Measurements from ENCODE around the gene ABCA13. TPM values are rescaled to one million over a fixed set of nuclear protein-coding genes. Genes with fewer than 3 reads are reported as not detected.

Gene ABCA13
- polyA plus RNA-seq, 3 donors = 0.19 to 0.38 TPM; not detected in 1

- 46 to 54% (median 53%) methylated on average over 6 of the region's 6 CpGs for WGBS, 3 donors
- H3K27ac ChIP-seq (ENCODE audit: low read depth, low read length) = no peak overlapping the region
Observed at GRCh38 chr7:48390388-48391327, 219.4 kb downstream of the ABCA13 start.

DNA sequence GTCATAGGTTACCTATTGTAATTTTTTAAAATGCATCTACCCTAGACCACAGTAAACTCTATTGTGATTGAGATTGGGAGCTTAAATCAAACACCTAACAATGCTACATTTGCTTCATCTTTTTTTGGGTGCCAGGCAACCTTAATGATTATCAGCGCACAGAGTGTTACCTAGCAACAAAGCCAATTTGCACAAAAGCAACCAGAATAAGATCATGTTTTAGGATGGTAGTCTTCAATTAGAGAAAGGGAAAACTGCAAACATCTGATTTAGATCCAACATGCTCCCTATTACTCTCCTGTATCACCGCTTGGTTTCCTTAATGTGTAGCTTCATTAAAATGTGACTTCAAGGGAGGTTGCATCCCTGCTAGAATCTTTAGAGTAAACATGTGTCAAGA is 226.9 kb downstream of the ABCA13 start:
- WGBS, 3 donors = 75 to 95% (median 91%) methylated on average over 2 of the region's 2 CpGs
- H3K27ac ChIP-seq (ENCODE audit: low read depth, low read length) = no peak overlapping the region

- 50 to 81% (median 78%) methylated on average over 1 of the region's 1 CpG for WGBS, 3 donors
Observed at GRCh38 chr7:48402721-48403120, 231.5 kb downstream of the ABCA13 start.

GRCh38 chr7:48408731-48409130 is 237.5 kb downstream of the ABCA13 start:
- H3K27ac ChIP-seq (ENCODE audit: low read depth, low read length) = no peak overlapping the region
- WGBS, 3 donors = 73 to 85% (median 85%) methylated on average over 4 of the region's 4 CpGs

More at GRCh38 chr7:48402721-48403120, 231.5 kb downstream of the ABCA13 start:
- no peak overlapping the region for H3K27ac ChIP-seq (ENCODE audit: low read depth, low read length)

- H3K27ac ChIP-seq (ENCODE audit: low read depth, low read length) = no peak overlapping the region
- WGBS, 3 donors = 66 to 74% (median 69%) methylated on average over 5 of the region's 5 CpGs
Observed at GRCh38 chr7:48411619-48412018, 240.4 kb downstream of the ABCA13 start.

- WGBS, 3 donors = 75 to 88% (median 85%) methylated on average over 10 of the region's 10 CpGs
- no peak overlapping the region for H3K27ac ChIP-seq (ENCODE audit: low read depth, low read length)
Observed at GRCh38 chr7:48414011-48414732, 242.9 kb downstream of the ABCA13 start.

DNA sequence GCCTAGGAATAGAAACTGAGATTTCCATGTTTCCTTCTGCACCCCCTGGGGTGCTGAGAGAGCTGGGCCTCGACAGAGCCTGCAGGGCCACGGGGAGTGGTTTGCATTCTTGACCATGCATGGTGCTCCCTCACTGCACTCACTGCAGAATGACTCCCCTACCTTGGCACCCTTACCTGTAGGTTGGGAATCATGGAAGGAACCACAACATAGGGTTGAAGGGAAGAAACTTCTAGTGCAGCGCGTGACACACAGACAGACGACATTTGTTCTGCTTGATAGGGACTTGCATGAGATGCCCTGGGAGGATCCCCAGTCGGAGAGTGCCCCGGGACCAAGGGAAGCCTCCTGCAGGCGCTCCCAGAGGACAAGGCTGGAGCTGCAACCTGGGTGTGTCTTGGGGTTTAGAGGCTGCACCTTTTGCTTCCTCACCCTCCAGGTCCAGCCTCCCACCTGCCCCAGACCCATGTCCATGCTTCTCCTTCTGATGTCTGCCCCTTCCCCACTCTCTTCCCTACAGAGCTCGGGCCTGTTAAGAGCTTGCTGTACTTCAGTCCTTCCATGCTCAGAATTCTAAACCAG is 245.2 kb downstream of the ABCA13 start:
- H3K27ac ChIP-seq (ENCODE audit: low read depth, low read length) = no peak overlapping the region
- 77 to 92% (median 88%) methylated on average over 9 of the region's 9 CpGs for WGBS, 3 donors

DNA sequence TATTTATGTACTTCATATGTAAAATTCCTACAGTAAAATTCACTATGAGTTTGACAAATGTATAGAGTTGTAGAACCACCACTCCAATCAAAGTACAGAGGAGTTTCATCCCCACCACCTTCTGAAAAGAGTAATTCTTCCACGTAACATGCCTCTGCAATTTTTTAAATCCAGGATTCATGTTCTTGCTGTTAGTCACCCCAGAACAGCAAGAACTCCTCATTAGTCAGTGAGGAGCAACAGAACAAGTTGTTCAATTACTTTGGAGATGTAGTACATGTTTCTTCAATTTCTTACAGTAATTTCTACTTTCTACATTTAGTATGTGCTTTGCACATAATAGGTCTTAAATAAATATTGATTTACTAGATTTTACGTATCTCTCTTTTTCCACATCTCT is 248.1 kb downstream of the ABCA13 start:
- no peak overlapping the region for H3K27ac ChIP-seq (ENCODE audit: low read depth, low read length)
- WGBS, 3 donors = 39 to 91% (median 89%) methylated on average over 2 of the region's 2 CpGs

DNA sequence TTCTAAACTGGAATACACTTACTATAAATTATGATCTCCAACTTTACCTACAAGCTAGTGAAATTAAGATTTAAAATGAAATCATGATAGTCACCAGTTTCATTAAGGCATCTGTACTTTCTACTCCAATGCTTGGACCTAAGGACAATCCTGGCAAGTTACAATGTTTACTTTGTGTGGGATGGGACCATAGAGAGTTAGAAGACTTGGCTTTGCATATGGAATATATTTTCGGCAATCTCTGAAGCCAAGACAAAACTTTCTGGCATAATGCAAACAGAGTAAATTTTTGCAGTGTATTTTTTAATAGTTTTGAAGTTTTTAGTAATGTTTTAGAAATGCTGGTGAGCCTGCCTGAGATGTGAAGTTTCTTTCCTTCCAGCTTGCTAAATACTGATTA is 248.9 kb downstream of the ABCA13 start:
- 58 to 69% (median 65%) methylated on average over 1 of the region's 1 CpG for WGBS, 3 donors
- H3K27ac ChIP-seq (ENCODE audit: low read depth, low read length) = no peak overlapping the region

DNA sequence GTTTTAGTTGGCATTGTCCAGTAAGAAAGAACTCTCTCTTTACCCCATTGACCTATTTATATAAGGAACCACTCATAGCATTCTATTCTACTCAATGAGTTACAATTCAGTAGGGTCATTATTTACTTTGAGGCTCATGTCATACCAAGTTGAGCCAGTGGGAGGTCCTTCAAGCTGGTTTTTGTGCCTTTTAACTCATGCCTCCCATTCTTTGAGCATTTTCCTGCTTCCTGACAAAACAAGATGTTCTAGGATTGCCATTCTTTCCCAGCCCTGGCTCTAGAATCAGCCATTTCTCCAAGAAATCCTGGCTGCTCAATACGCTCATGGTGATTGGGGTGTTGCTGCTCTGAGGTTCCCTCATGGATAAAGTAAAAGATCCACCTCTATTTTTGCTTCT is 250.1 kb downstream of the ABCA13 start:
- 88 to 92% (median 91%) methylated on average over 1 of the region's 1 CpG for WGBS, 3 donors
- no peak overlapping the region for H3K27ac ChIP-seq (ENCODE audit: low read depth, low read length)

DNA sequence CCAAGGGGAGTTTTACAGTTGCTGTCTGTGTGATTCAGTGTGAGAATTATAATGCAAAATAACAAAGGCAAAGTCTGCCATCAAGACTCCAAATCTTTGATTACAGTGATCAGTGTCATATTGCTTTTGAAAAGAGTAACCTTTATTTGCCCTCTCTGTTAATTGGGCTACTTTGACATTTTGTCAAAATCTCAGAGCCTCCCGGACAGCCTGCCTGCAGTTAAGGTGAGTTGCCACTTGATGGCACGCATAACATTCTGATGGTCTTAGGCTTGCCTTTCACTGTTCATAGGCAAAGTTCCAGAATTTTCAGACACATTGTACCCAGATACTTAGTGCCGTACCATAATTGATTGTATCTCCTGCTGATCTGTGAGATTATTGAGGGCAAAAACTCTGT is 253.5 kb downstream of the ABCA13 start:
- H3K27ac ChIP-seq (ENCODE audit: low read depth, low read length) = no peak overlapping the region

DNA sequence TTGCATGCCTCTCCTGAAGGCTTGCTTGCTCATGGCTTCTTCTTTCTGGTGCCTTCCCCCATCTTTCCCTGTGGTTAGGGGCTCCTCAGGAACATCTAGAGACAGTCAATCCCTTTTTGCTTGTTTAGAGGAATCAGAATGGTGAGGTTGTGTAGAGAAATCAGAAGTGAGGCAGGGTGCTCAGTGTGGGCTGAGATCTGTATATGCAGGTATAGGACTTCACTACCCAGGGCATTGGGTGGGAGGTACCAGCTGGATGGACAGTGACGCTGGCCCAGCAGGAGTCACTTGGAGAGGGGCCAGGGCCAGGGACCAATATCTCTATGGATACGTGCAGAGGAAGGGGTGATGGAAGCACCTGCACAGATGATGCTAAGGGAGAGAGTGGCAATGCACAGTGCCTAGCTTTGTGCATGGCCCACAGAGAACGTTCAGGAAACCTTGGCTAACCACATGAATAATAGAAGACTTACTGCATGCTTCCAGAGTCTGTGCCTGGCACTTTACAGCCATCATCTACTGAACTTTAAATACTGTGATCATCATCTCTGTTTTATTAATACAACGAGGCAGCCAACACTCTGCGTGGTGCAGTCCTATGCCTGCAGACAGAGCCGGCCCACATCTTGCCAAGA is 255.2 kb downstream of the ABCA13 start:
- 71 to 87% (median 80%) methylated on average over 6 of the region's 6 CpGs for WGBS, 3 donors
- no peak overlapping the region for H3K27ac ChIP-seq (ENCODE audit: low read depth, low read length)

More for the DNA sequence above, 253.5 kb downstream of the ABCA13 start:
- 37 to 84% (median 44%) methylated on average over 3 of the region's 3 CpGs for WGBS, 3 donors

DNA sequence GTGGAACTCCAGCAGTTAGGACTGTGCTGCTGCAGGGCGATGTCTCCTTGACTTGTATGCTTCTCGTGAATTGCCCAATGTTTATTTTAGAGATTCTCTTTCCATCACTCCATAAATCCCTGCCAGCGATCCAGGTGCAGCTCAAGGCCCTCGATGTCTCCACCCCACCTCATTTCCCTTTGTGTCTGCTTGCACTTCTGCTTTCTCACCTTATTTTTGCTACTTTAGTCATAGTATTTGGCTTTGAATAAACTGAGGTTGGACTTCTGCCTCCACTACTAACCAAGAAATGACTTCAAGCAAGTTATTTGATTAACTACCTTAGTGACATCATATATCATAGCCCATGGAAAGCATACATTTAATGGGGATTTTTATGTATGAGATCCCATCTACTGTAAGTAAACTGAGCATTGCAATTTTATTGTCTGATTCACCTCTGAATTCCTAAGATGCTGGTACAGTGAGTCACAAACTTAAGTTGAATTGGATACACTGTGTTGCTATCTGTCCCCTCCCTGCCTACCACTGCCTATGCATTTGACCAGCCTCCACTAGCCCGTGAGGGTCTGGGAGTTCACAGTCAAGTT is 255.8 kb downstream of the ABCA13 start:
- no peak overlapping the region for H3K27ac ChIP-seq (ENCODE audit: low read depth, low read length)
- 66 to 77% (median 67%) methylated on average over 5 of the region's 5 CpGs for WGBS, 3 donors

DNA sequence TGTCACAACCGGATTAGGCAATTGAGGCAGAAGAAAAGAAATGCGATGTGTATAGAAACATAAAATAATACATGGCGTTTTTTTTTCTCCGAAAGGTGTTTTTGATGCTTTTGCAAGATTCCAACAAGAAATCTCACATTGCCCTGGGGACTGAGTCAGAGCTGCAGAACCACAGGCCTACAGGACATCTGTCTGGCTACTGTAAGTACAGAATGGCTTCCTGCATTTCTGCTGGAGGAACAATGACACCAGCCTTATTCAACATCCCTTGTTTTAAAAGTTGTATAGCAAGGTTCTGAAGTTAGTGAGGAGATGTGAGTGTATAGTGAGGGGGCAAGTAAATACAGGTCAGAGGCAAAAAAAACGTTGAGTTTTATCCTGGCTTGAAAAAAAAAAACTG is 256.4 kb downstream of the ABCA13 start:
- 72 to 85% (median 80%) methylated on average over 5 of the region's 5 CpGs for WGBS, 3 donors
- H3K27ac ChIP-seq (ENCODE audit: low read depth, low read length) = no peak overlapping the region

DNA sequence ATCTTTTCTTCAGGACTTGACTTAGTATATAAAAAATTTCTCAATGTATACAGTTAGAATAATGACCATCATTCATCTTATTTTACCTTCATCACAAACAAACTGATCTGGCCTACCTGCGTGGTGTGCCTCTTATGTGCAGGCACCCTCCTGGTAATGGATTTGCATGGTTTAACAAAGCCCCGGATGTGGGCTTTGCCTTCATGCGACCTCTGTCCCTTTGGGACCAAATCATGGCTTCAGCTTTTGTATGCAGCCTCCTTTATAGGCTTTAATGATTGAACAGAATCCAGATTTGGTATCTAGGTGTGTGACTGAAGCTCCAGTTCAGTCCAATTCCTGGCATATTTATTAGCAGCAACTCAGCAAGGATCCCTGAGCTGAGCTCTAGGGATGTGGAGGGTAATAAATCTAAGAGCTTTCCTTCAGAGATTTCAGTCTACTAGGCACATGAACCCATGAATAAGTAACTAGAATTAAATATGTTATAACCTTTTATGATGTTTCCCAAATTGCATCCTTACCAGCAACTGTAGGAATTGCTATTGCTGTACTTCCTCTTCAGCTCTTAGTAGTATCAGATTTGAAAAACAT is 256.9 kb downstream of the ABCA13 start:
- WGBS, 3 donors = 56 to 74% (median 65%) methylated on average over 3 of the region's 3 CpGs
- no peak overlapping the region for H3K27ac ChIP-seq (ENCODE audit: low read depth, low read length)

GRCh38 chr7:48429117-48429516 is 257.9 kb downstream of the ABCA13 start:
- H3K27ac ChIP-seq (ENCODE audit: low read depth, low read length) = no peak overlapping the region

DNA sequence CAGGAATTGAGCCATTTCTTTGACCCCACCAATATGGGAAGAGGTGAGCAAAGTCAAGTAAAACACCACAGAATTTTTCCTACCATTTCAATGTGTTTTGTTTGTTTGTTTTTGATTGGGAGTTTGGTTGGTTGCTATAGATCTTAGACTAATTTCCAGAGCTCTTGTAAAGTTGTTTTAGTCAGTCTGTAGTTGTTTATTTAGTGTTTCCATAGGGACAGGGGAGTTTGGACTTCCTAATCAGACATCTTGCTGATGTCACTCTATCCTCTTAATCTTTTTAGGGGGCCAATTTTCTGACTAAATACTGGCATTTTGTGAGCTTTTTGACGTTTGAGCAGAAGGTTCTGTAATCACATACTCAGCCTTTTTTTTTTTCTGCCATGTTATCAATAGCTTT is 266.9 kb downstream of the ABCA13 start:
- WGBS, 3 donors = 0 to 37% (median 18%) methylated on average over 1 of the region's 1 CpG

DNA sequence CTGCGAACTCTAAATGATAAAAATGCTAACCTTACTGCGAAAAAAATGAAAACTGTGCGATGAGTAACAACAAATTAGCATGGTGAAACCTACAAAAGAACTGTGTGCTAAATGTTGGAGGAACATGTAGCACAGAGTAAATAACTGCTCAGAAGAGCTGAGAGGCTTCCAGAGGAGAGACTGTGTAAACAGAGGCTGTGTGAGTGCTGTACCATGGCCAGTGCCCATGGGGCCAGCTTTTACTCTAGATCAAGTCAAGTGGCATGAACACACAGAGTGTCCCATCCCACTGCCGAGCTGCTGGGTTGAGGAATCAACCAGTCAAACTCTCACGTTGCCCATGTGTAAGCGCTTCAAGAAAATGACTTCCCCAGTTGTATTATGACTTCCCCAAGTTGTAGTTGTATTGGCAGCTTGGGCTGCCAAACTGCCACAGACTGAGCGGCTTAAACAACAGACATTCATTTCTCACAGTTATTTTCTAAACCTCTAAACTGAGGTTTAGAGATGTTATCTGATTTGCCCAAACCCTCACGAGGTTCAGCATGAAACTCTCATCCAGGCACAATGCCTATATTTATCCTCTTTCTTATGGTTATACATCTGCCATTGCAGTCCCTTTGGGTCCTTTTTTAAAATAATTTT is 270.7 kb downstream of the ABCA13 start:
- 75 to 89% (median 83%) methylated on average over 8 of the region's 8 CpGs for WGBS, 3 donors

More for the DNA sequence above, 266.9 kb downstream of the ABCA13 start:
- no peak overlapping the region for H3K27ac ChIP-seq (ENCODE audit: low read depth, low read length)

More for the DNA sequence above, 270.7 kb downstream of the ABCA13 start:
- H3K27ac ChIP-seq (ENCODE audit: low read depth, low read length) = no peak overlapping the region

Measured in adipose tissue (tissue), 3 donors.